MM.1S (cell line): ENCODE results near the gene PREP.

Experiments
- EZH2 ChIP-seq: fragments of 300-600 bp; sonication (generic); optimal IDR thresholded peaks from 2 replicates; pipeline ENCODE3; 2017; ENCODE audit warnings: low read depth, mild to moderate bottlenecking, antibody characterized with exemption, low read length, mixed read lengths
- TF ChIP-seq, protein P1 (sequence below): fragments of 300-600 bp; sonication (generic); IDR thresholded peaks from 2 replicates; pipeline ENCODE4 v1.5.1; 2016; ENCODE audit warnings: antibody characterized with exemption, low read length, mixed read lengths

DNA sequence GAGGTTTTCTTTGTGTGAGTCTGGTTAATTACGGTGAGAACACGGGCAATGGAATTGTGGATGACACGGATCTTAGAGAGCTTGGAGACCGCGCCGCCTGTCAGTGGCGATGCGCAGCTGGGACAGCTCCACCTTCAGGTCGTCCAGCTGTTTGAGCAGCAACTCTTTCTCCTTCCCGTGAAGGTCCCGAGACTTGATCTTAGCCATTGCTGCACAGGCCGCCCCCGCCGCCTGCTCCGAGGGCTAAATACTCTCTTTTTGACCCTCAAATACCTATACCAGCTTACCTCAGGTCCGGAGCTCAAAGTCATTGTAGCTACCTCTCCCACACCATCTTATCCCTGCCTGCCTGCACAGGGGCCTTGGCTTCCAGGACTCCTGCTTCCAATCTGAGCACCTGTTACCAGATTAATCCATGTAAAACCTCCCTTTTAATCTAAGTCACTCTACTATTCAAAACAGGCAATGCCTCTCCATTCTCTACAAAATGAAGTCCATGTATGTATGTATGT is 100.2 kb downstream of the PREP start:
- TF ChIP-seq, protein P1, sequence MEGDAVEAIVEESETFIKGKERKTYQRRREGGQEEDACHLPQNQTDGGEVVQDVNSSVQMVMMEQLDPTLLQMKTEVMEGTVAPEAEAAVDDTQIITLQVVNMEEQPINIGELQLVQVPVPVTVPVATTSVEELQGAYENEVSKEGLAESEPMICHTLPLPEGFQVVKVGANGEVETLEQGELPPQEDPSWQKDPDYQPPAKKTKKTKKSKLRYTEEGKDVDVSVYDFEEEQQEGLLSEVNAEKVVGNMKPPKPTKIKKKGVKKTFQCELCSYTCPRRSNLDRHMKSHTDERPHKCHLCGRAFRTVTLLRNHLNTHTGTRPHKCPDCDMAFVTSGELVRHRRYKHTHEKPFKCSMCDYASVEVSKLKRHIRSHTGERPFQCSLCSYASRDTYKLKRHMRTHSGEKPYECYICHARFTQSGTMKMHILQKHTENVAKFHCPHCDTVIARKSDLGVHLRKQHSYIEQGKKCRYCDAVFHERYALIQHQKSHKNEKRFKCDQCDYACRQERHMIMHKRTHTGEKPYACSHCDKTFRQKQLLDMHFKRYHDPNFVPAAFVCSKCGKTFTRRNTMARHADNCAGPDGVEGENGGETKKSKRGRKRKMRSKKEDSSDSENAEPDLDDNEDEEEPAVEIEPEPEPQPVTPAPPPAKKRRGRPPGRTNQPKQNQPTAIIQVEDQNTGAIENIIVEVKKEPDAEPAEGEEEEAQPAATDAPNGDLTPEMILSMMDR: no peak
- TF ChIP-seq EZH2: no peak
